Keratinocyte (primary cell): Measurements from ENCODE around the gene RALY. TPM values are rescaled to one million over a fixed set of nuclear protein-coding genes. Genes with fewer than 3 reads are reported as not detected.

Experiments
- DNase-seq: peaks from one replicate; pipeline ENCODE4 v3.0.0-alpha.2; 2011; ENCODE audit warnings: low read depth, missing footprints, low spot score
- FAIRE-seq: peaks from 2 replicates; lab custom pipeline; 2011; peaks lifted over from hg19 to GRCh38; lab: Jason Lieb, UNC
- H2AFZ ChIP-seq: 2 replicates; pipeline ENCODE4 v1.6.0; 2012; ENCODE audit warnings: low read length, control low read depth, inconsistent platforms; ENCODE audit not compliant: control insufficient read depth
- H3K27ac ChIP-seq: 2 replicates; pipeline ENCODE4 v1.5.1; 2011; ENCODE audit warnings: low read length; ENCODE audit not compliant: control insufficient read depth, insufficient read depth
- H3K27me3 ChIP-seq: 3 replicates; pipeline ENCODE4 v1.6.0; 2011; ENCODE audit warnings: low read length; ENCODE audit not compliant: control insufficient read depth, insufficient read depth; ENCODE audit errors: extremely low read depth
- H3K36me3 ChIP-seq, 2 experiments: 2 replicates in 1 of 2; 3 replicates in 1 of 2; pipeline ENCODE4 v1.5.1; 2011; ENCODE audit warnings: low read length in 2 of 2, mild to moderate bottlenecking in 1 of 2; ENCODE audit not compliant: control insufficient read depth in 2 of 2, insufficient read depth in 2 of 2; ENCODE audit errors: extremely low read depth in 1 of 2
- H3K4me1 ChIP-seq: 3 replicates; pipeline ENCODE4 v1.5.1; 2011; ENCODE audit warnings: low read length; ENCODE audit not compliant: control insufficient read depth, insufficient read depth; ENCODE audit errors: extremely low read depth
- H3K4me2 ChIP-seq: 3 replicates; pipeline ENCODE4 v1.6.0; 2011; ENCODE audit warnings: low read depth, low read length; ENCODE audit not compliant: control insufficient read depth, insufficient read depth; ENCODE audit errors: extremely low read depth
- H3K4me3 ChIP-seq, 3 experiments: fragments of 200-600 bp in 1 of 3; sonication (generic) in 1 of 3; 2 replicates in 2 of 3; 3 replicates in 1 of 3; pipeline ENCODE4 v1.5.1; 2011 to 2016; ENCODE audit warnings: low read length in 3 of 3, mild to moderate bottlenecking in 3 of 3, control low read depth in 2 of 3, inconsistent platforms in 1 of 3, low read depth in 1 of 3, mixed read lengths in 1 of 3, mixed run types in 1 of 3, moderate library complexity in 1 of 3; ENCODE audit not compliant: control insufficient read depth in 2 of 3, insufficient read depth in 2 of 3; ENCODE audit errors: extremely low read depth in 1 of 3
- H3K79me2 ChIP-seq: 2 replicates; pipeline ENCODE4 v1.6.0; 2012; ENCODE audit warnings: low read length; ENCODE audit not compliant: control insufficient read depth, insufficient read depth
- H3K9ac ChIP-seq: 3 replicates; pipeline ENCODE4 v1.6.0; 2011; ENCODE audit warnings: low read length; ENCODE audit not compliant: control insufficient read depth, insufficient read depth; ENCODE audit errors: extremely low read depth
- H3K9me1 ChIP-seq: 3 replicates; pipeline ENCODE4 v1.6.0; 2011; ENCODE audit warnings: low read length; ENCODE audit not compliant: control insufficient read depth, insufficient read depth; ENCODE audit errors: extremely low read depth
- H3K9me3 ChIP-seq: 2 replicates; pipeline ENCODE4 v1.5.1; 2012; ENCODE audit warnings: low read depth, low read length; ENCODE audit not compliant: control insufficient read depth
- H4K20me1 ChIP-seq: 3 replicates; pipeline ENCODE4 v1.6.0; 2011; ENCODE audit warnings: low read length; ENCODE audit not compliant: control insufficient read depth, insufficient read depth; ENCODE audit errors: extremely low read depth
- EZH2 ChIP-seq: IDR thresholded peaks from one replicate; pipeline ENCODE4 v1.6.1; 2012; ENCODE audit warnings: inconsistent platforms, mild to moderate bottlenecking, low read length, moderate library complexity
- dilution Hi-C: fragments of 300-500 bp; cut with MboI; formaldehyde crosslinking; loops from one replicate; pipeline ENCODE4 v1.7.0; 2020; ENCODE audit warnings: low sequenced_read_pairs; ENCODE audit not compliant: extremely low pct_ligation_motif_present
- polyA plus RNA-seq, 5 experiments: library from polyadenylated mRNA; depleted of rRNA in 3 of 5; stranded (reverse) in 3 of 5; stranded (forward) in 1 of 5; unstranded in 1 of 5; fragments of >200 nt; gene quantifications; 1 replicate in 1 of 5; 2 replicates in 3 of 5; 3 replicates in 1 of 5; pipeline versions ENCODE4 v1.2.1 to v1.2.3, GENCODE V29; 2011 to 2012; ENCODE audit warnings: missing spikeins in 2 of 5, low read depth in 1 of 5, low replicate concordance in 1 of 5
- TF ChIP-seq, protein P1 (sequence below), 3 experiments: IDR thresholded peaks in 1 of 3; conservative IDR thresholded peaks in 1 of 3; optimal IDR thresholded peaks in 1 of 3; 2 replicates in 2 of 3; 3 replicates in 1 of 3; pipeline versions ENCODE3 to v1.5.1; 2011; ENCODE audit warnings: low read length in 3 of 3, mild to moderate bottlenecking in 3 of 3, moderate library complexity in 2 of 3, control low read depth in 1 of 3, inconsistent platforms in 1 of 3; ENCODE audit not compliant: insufficient read depth in 2 of 3; ENCODE audit errors: extremely low read depth in 1 of 3

RALY gene
- polyA plus RNA-seq, 1 donor (not counting 4 experiments of a cell fraction or from before 2014, with no cell fraction given): 118 TPM

GRCh38 chr20:34012735-34013134, 19.0 kb downstream of the RALY start:
- no peak overlapping the region for H3K4me3 ChIP-seq
- no peaks in the 10 kb centered on the region for H3K27me3 ChIP-seq
- no peak overlapping the region for H3K9ac ChIP-seq
- H3K79me2 ChIP-seq: peaks cover 89% of the 10 kb centered on the region
- dilution Hi-C loops: no loop called here
- peaks cover 35% of the 10 kb centered on the region for H3K4me1 ChIP-seq
- H4K20me1 ChIP-seq: peaks cover 42% of the 10 kb centered on the region
- H3K27ac ChIP-seq: no peak overlapping the region
- no peak for TF ChIP-seq EZH2
- TF ChIP-seq, protein P1, sequence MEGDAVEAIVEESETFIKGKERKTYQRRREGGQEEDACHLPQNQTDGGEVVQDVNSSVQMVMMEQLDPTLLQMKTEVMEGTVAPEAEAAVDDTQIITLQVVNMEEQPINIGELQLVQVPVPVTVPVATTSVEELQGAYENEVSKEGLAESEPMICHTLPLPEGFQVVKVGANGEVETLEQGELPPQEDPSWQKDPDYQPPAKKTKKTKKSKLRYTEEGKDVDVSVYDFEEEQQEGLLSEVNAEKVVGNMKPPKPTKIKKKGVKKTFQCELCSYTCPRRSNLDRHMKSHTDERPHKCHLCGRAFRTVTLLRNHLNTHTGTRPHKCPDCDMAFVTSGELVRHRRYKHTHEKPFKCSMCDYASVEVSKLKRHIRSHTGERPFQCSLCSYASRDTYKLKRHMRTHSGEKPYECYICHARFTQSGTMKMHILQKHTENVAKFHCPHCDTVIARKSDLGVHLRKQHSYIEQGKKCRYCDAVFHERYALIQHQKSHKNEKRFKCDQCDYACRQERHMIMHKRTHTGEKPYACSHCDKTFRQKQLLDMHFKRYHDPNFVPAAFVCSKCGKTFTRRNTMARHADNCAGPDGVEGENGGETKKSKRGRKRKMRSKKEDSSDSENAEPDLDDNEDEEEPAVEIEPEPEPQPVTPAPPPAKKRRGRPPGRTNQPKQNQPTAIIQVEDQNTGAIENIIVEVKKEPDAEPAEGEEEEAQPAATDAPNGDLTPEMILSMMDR (optimal IDR thresholded peaks at IDR 0.05 in 1 of 3, IDR thresholded peaks at IDR 0.05 in 1 of 3, conservative IDR thresholded peaks at IDR 0.05 in 1 of 3; ENCODE audit: extremely low read depth in 1 of 3, insufficient read depth in 2 of 3, low read length in 3 of 3): no peak
- H2AFZ ChIP-seq: no peak overlapping the region
- no peak for DNase-seq
- no peaks in the 10 kb centered on the region for H3K36me3 ChIP-seq
- H3K9me3 ChIP-seq: no peaks in the 10 kb centered on the region
- no peak overlapping the region for H3K4me2 ChIP-seq
- H3K9me1 ChIP-seq: peaks cover 13% of the 10 kb centered on the region
- FAIRE-seq: no peak

- Histone ChIP-seq H3K9me1 (peaks cover 13% of the 10 kb centered on the region), H3K9me3 (no peaks in the 10 kb centered on the region), H3K4me3 (no peak overlapping the region), H3K79me2 (peaks cover 88% of the 10 kb centered on the region), H3K4me2 (no peak overlapping the region), H3K36me3 (no peaks in the 10 kb centered on the region), H3K27me3 (no peaks in the 10 kb centered on the region), H3K4me1 (peaks cover 43% of the 10 kb centered on the region), H3K9ac (no peak overlapping the region), H4K20me1 (peaks cover 41% of the 10 kb centered on the region), H2AFZ (no peak overlapping the region), H3K27ac (no peak overlapping the region)
- DNase-seq (no peak), FAIRE-seq (no peak)
- dilution Hi-C loops: no loop called here
- TF ChIP-seq EZH2: no peak
- TF ChIP-seq, protein P1 (optimal IDR thresholded peaks at IDR 0.05 in 1 of 3, IDR thresholded peaks at IDR 0.05 in 1 of 3, conservative IDR thresholded peaks at IDR 0.05 in 1 of 3; ENCODE audit: extremely low read depth in 1 of 3, insufficient read depth in 2 of 3, low read length in 3 of 3): no peak
Observed at GRCh38 chr20:34013554-34013953, 19.8 kb downstream of the RALY start.
